ENCODE measurements around the gene FHAD1. TPM values are rescaled to one million over a fixed set of nuclear protein-coding genes. Genes with fewer than 3 reads are reported as not detected.
"Not testable (repeated sequence)": the region's sequence is repeated elsewhere in the genome, so short reads cannot be mapped to it uniquely, and the experiment has no call there.

FHAD1 gene
- total RNA-seq, 1 donor from 2014 or later: 0.99 TPM

- no peak for DNase-seq (ENCODE audit: low read depth)
Observed at GRCh38 chr1:15362737-15363128, 115.7 kb downstream of the FHAD1 start.

DNA sequence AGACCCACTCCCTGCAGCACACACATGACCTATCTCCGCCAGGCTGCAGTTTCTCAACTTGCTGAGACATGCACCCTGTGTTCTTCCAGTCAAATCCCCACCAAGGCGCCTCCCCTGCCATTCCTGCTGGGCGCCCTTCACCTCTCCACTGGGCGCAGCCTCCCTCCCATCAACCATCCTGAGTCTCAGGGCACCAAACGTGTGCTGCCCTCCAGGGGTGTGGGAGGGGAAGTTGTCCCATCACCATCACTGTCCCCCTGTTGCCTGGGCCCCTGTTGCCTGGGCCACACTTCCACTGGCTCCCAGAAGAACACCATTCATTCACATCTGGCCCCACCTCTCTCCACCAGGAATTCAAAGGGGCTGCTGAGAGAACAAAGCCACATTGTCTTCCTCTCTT lies 117.7 kb downstream of the FHAD1 start:
- DNase-seq (ENCODE audit: low read depth): no peak

DNA sequence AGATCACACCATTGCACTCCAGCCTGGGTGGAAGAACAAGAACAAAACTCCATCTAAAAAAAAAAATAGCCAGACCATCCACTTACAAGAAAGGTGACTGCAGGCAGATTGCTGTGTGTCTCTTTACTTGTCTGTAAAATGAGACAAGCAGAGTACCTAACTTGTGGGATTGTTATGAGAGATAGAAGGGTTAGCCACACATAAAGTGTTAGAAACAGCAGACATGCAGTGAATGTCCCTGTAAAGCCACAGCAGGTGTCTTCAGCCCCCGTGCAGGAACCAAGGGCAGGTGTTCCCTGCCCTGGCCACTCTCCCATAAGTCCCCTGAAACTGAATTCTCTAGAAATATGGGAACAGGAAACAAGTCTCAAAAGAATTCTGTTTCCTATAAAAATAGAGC lies 121.9 kb downstream of the FHAD1 start:
- peak; percentile 13 for DNase-seq (ENCODE audit: low read depth)

DNA sequence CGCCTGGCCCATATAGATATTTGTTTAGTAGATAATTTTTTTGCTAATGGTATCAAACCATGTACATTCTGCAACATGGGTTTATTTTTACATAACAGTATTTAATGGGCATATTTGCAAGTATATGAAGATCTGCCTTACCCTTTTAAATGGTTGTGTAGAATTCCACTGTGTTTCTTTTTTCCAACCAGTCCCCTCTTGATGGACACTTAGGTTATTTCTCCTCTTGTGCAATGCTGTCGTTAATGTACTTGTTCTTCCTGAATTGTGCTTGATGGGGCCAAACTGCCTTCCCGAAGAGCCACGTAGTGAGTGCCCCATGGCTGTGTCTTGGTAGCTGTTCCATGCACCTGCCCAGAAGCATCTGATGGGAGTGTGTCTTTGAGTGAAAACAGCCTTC lies 123.2 kb downstream of the FHAD1 start:
- no peak for DNase-seq (ENCODE audit: low read depth)

DNA sequence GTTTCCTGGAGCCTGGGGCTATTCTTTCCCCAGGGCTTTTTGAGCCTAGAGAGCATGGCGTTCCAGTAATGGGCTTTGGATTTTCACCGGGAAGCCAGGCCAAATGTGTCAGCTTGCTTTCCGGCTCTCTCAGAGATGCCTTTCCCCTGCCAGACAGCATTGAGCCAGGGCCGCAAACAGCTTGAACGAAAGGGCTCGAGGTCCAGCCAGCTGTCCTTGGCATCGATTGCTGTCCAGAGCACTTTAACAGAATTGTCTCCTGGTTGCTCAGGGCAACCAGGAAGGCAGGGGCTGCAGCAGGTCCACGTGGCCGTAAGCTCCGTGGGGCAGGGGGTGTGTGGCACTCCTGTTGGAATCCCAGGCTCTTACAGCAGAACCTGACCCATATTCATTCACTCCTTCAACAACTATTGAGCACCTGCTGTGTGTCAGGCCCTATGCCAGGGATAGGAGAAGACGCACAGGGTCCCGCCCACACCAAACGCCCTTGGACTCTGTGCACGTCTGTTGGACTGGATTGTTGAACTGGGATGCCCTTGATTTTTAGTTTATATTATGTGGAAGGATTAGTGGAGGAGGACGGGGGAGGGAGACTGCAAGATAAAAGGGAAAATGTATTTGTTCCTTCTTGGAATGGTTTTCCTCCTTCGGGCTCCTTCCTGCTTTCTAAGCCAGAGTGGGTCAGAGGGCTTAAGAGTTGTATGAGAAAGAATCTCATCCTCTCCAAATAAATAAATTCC lies 123.9 kb downstream of the FHAD1 start:
- peak; percentile 26 for DNase-seq (ENCODE audit: low read depth)

DNA sequence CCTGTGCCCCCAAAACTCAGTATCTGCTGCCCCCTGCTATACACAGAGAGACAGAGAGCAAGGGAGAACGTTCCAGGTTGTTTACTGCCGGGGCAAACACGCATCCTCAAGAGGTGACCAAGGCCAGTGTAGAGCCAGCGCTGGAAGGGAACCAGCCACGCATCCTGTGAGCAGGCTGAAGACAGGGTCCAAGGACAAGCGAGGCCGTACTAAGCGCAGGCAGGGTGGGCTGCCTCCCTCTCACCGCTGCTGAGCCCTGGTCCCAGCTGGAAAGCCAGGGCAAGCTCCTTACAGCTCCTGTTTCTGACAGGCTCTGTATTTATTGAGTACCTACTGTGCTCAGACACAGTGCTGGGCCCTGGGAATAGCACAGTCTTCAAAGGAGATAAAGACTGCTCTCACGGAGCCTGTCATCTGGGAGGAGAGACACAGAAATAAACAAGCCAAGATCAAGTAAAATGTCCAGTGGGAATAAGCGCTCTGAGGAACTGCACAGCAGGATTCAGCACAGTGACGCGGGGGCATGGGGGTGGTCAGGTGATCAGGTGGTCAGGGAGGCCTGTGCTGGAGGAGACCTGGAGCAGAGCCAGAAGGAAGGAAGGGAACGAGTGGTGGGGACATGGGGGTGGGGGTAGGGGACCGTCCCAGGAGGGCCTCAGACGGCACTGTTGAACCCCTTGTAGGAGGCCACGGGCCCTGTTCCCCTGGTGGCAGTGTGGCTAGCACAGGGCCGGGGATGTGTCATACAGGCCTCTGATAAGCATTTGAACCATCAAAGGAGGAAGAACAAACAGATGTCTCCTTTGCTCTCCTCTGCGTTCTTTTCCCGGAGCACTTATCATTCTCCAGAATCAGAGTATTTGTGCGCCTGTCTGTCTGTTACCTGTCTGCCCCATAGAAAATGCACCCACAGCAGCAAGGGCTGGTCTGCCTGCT lies 124.9 kb downstream of the FHAD1 start:
- no peak for DNase-seq (ENCODE audit: low read depth)

DNA sequence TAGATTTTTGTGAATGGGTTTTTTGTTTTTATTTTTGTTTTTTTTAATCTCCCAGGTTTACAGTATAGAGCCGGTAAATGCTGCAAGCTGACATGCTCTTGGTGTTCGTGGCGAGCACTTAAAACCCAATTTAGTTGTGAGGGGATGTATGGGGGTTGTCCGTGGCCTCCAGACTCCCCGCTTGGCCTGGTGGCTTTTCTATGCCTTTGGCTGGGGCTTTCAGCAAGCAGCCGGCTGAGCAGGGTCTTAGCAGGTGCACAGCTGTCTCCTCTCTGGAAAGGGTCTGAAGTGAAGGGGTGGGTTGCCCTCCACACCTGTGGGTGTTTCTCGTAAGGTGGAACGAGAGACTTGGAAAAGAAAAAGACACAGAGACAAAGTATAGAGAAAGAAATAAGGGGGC lies 131.7 kb downstream of the FHAD1 start:
- DNase-seq (ENCODE audit: low read depth): no peak

- not testable (repeated sequence) for DNase-seq (ENCODE audit: low read depth)
Observed at GRCh38 chr1:15379151-15379550, 132.1 kb downstream of the FHAD1 start.

GRCh38 chr1:15380601-15381508 lies 133.8 kb downstream of the FHAD1 start:
- no peak for DNase-seq (ENCODE audit: low read depth)

DNA sequence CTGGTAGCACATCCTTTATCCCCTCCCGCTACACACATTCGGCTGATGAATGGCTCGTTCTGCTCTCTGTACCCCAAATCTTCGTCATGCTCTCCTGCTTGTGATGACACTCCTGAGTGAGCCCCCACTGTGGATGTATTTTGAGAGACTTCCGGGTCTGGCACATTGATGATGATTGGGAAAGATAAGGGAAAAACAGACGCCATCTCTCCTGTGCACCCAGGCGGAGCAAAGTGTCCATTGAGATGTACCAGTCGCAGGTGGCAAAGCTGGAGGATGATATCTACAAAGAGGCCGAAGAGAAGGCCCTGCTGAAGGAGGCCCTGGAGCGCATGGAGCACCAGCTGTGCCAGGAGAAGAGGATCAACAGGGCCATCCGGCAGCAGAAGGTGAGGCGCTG lies 134.8 kb downstream of the FHAD1 start:
- DNase-seq (ENCODE audit: low read depth): no peak

- DNase-seq (ENCODE audit: low read depth): no peak
Observed at GRCh38 chr1:15382601-15383518, 135.8 kb downstream of the FHAD1 start.

DNA sequence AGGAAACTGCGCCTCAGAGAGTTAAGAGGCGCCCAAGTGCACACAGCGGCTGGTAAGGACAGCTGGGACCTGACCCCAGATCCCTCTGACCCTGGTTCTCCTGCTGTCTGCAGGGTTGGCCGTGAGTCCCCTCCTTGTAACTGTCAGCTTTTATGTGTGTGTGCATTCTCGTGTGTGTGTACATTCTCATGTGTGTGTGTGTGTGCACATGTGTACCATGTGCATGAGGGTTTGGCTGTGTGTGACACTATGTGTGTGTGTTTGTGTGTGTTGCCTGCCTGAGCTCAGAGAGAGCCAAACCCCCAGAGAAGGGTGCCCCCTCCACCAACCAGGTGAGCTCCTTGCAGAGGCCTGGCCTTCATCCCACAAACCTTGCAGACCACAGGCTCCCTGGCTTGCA lies 136.8 kb downstream of the FHAD1 start:
- DNase-seq (ENCODE audit: low read depth): no peak

DNA sequence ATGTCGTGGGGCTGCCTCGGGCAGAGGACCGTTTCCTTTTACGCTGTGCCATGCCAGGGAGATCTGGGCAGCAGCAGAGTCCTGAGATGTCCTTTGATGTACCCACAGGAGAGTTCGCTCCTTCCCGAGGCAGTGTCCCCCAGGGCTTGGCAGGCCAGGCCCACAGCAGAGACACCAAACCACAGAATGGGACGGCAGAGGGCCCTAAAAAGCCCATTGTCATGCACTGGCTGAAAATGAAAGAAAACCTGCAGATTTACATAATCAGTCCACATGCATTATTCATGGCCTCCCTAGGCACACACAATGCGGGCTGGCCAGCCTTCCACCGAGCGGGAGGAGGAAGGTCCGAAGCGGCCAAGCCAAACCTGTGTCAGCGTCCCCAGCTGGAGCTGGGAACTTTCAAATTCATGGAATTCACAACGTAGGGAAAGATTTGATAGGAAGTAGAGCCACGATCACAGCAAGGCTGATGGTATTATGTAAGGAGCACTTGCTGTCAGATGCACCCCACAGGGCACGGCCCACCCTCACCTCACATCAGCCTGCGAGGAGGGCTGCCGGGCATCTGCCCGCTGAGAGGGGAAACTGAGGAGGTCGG lies 137.4 kb downstream of the FHAD1 start:
- DNase-seq (ENCODE audit: low read depth): no peak

DNA sequence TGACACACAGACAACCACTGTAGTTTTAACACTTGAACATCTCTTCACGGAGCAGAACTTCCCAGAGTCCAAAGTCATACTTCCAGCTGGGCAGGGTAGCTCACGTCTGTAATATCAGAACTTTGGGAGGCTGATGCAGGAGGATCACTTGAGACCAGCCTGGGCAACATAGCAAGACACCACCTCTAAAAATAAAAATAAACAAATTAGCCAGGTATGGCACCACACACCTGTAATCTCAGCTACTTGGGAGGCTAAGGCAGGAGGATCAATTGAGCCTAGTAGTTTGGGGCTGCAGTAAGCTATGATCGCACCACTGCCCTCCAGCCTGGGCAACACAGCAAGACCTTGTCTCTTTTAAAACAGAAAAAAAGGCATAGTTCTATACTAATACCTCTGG lies 138.4 kb downstream of the FHAD1 start:
- DNase-seq (ENCODE audit: low read depth): no peak

GRCh38 chr1:15386164-15386749 lies 139.2 kb downstream of the FHAD1 start:
- DNase-seq (ENCODE audit: low read depth): no peak

- no peak for DNase-seq (ENCODE audit: low read depth)
Observed at GRCh38 chr1:15388201-15388880, 141.3 kb downstream of the FHAD1 start.

DNA sequence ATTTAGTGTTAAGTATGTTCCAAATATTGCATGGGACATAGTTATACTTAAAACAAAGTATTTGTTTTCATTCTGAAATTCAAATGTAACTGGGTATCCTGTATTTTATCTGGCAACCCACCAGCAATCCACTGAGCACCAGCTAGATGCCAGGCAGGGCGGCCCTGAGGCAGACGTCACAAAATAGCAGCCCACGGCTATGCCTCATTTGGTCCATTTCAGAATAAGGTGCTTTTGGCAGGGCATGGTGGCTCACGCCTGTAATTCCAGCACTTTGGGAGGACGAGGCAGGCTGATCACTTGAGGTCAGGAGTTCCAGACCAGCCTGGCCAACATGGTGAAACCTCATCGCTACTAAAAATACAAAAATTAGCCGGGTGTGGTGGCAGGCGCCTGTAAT lies 142.8 kb downstream of the FHAD1 start:
- not testable (repeated sequence) for DNase-seq (ENCODE audit: low read depth)

DNA sequence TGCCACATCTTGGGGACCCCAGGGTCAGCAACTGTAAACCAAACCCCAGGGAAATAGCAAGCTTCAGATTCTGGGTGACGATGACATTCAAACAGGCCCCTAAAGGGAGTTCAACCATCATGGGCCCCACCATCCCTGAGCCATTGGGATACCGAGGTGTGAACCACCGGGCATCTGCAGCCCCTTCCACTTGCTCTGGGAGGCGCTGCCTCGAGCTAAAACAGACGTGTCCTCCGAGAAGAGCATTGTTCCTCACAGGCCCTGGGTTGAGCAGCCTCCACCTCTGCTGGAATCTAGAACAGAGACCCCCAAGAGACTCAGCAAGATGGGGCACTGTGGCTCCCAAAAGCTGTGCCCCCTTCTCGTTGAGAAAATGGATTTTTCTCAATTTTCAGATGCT lies 143.6 kb downstream of the FHAD1 start:
- DNase-seq (ENCODE audit: low read depth): no peak

GRCh38 chr1:15391366-15391765 lies 144.3 kb downstream of the FHAD1 start:
- no peak for DNase-seq (ENCODE audit: low read depth)
